Astrocyte of the cerebellum (primary cell): ENCODE data around the gene LYPLAL1.

Experiments used
- DNase-seq: peaks from one replicate; pipeline ENCODE4 v3.0.0-alpha.2; 2011; ENCODE audit warnings: low read depth
- H3K4me3 ChIP-seq: 2 replicates; pipeline ENCODE4 v1.5.1; 2011; ENCODE audit warnings: mild to moderate bottlenecking, low read depth, low read length, moderate library complexity
- in situ Hi-C: cut with HindIII; loops from 2 replicates; pipeline ENCODE4 v1.10.0; 2017; ENCODE audit warnings: low sequenced_read_pairs
- TF ChIP-seq, protein P1 (sequence below): IDR thresholded peaks from 2 replicates; pipeline ENCODE4 v1.5.1; 2012; ENCODE audit warnings: low read length, low read depth, moderate library complexity, mild to moderate bottlenecking; ENCODE audit errors: missing control alignments

LYPLAL1 gene

DNA sequence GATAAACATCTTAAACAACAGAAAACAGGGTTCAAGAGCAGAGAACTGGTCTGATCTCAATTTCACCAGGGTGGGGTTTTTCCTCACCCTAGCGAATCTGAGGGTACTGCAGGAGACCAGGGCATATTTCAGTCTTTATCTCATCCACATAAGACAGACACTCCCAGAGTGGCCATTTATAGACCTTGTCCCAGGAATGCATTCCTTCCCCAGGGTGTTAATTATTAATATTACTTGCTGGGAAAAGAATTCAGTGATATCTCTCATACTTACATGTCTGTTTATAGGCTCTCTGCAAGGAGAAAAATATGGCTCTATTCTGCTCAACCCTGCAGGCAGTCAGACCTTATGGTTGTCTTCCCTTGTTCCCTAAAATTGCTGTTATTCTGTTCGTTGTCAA lies 84.1 kb downstream of the LYPLAL1 start:
- TF ChIP-seq, protein P1, sequence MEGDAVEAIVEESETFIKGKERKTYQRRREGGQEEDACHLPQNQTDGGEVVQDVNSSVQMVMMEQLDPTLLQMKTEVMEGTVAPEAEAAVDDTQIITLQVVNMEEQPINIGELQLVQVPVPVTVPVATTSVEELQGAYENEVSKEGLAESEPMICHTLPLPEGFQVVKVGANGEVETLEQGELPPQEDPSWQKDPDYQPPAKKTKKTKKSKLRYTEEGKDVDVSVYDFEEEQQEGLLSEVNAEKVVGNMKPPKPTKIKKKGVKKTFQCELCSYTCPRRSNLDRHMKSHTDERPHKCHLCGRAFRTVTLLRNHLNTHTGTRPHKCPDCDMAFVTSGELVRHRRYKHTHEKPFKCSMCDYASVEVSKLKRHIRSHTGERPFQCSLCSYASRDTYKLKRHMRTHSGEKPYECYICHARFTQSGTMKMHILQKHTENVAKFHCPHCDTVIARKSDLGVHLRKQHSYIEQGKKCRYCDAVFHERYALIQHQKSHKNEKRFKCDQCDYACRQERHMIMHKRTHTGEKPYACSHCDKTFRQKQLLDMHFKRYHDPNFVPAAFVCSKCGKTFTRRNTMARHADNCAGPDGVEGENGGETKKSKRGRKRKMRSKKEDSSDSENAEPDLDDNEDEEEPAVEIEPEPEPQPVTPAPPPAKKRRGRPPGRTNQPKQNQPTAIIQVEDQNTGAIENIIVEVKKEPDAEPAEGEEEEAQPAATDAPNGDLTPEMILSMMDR = no peak
- H3K4me3 ChIP-seq = no peak overlapping the region
- in situ Hi-C loops = no loop called here
- DNase-seq = no peak

- TF ChIP-seq, protein P1 = no peak
- in situ Hi-C loops = no loop called here
- no peak overlapping the region for H3K4me3 ChIP-seq
- DNase-seq = no peak
These were observed 87.8 kb downstream of the LYPLAL1 start for GRCh38 chr1:219261454-219261853.
